Activated CD8-positive, alpha-beta T cell treated with anti-CD3 and anti-CD28 coated beads for 36 hours (primary cell): ENCODE data around the gene GNGT2. TPM values are rescaled to one million over a fixed set of nuclear protein-coding genes. Genes with fewer than 3 reads are reported as not detected.

ENCODE experiments used
- ATAC-seq: fragments of 200-7000 bp; cut with Tn5 transposase; one replicate; pipeline ENCODE4 v1.10.0; 2021; ENCODE audit warnings: mild to moderate bottlenecking, moderate library complexity
- CTCF ChIA-PET: fragments of 350-600 bp; sonication (Branson Sonifier 250); formaldehyde crosslinking; loops from one replicate; lab custom pipeline; 2021; ENCODE audit warnings: antibody characterized with exemption; lab: Charles Lee
- POLR2A ChIA-PET: fragments of 350-600 bp; sonication (Branson Sonifier 250); formaldehyde crosslinking; loops from one replicate; lab custom pipeline; 2021; ENCODE audit warnings: antibody characterized with exemption; lab: Charles Lee
- DNase-seq: peaks from one replicate; pipeline ENCODE4 v3.0.0-alpha.2; 2020
- H3K27ac Mint-ChIP-seq: one replicate; pipeline ENCODE4 v1.8.0; 2021; ENCODE audit warnings: mild to moderate bottlenecking, mixed read lengths
- H3K27me3 Mint-ChIP-seq: one replicate; pipeline ENCODE4 v1.8.0; 2021; ENCODE audit warnings: mixed read lengths
- H3K36me3 Mint-ChIP-seq: one replicate; pipeline ENCODE4 v1.8.0; 2021; ENCODE audit warnings: low read depth, mixed read lengths
- H3K4me1 Mint-ChIP-seq: one replicate; pipeline ENCODE4 v1.8.0; 2021; ENCODE audit warnings: low read depth, mixed read lengths
- H3K4me3 Mint-ChIP-seq: one replicate; pipeline ENCODE4 v1.8.0; 2021; ENCODE audit warnings: mild to moderate bottlenecking, moderate library complexity, mixed read lengths
- H3K9me3 Mint-ChIP-seq: one replicate; pipeline ENCODE4 v1.8.0; 2021; ENCODE audit warnings: mixed read lengths
- CTCF ChIP-seq: fragments of 200-600 bp; IDR thresholded peaks from one replicate; pipeline ENCODE4 v1.8.0; 2022; ENCODE audit warnings: antibody characterized with exemption, mild to moderate bottlenecking
- intact Hi-C: fragments of 100-400 bp; cut with micrococcal nuclease; formaldehyde crosslinking; loops from one replicate; pipeline ENCODE4 v1.10.0; 2022
- total RNA-seq, 2 experiments: library from RNA; stranded (reverse); gene quantifications; one replicate each; pipeline ENCODE4 v1.2.3, GENCODE V29; 2021

GNGT2 gene
- total RNA-seq, 2 experiments from 2014 or later, result 21.7 to 23.9 TPM

- CTCF ChIA-PET, result interaction anchor here (0.7 to 9.1 kb wide), 4 partner anchors 11 to 47 kb away, joined by 3 to 210 read pairs (median 64); no protein-coding TSS in a partner anchor
- H3K4me1 Mint-ChIP-seq, result peaks cover 6% of the 10 kb centered on the region
- ATAC-seq (no peak), DNase-seq (no peak)
- H3K27ac Mint-ChIP-seq, result no peak overlapping the region
- TF ChIP-seq CTCF, result no peak
- no peaks in the 10 kb centered on the region for H3K36me3 Mint-ChIP-seq
- intact Hi-C loops, result no loop called here
- H3K4me3 Mint-ChIP-seq, result peak overlapping the region; percentile 66
- H3K9me3 Mint-ChIP-seq, result no peaks in the 10 kb centered on the region
- POLR2A ChIA-PET, result interaction anchor here (0.7 to 3.0 kb wide), 5 partner anchors 11 to 37 kb away, joined by 3 to 14 read pairs (median 10); partner anchors contain the start of genes ABI3 and GNGT2
- H3K27me3 Mint-ChIP-seq, result peaks cover 19% of the 10 kb centered on the region
Measured at GRCh38 chr17:49229805-49230600, 19.6 kb upstream of the GNGT2 start.

GRCh38 chr17:49229076-49229804 lies 18.9 kb upstream of the GNGT2 start:
- TF ChIP-seq CTCF, result no peak
- no peak for ATAC-seq
- intact Hi-C loops, result no loop called here
- no peaks in the 10 kb centered on the region for H3K36me3 Mint-ChIP-seq
- no peak overlapping the region for H3K27ac Mint-ChIP-seq
- H3K27me3 Mint-ChIP-seq, result peaks cover 21% of the 10 kb centered on the region
- no peak for DNase-seq
- H3K9me3 Mint-ChIP-seq, result no peaks in the 10 kb centered on the region
- ChIA-PET POLR2A (interaction anchor here (0.7 to 3.0 kb wide), 5 partner anchors 10 to 37 kb away, joined by 3 to 14 read pairs (median 10); partner anchors contain the start of genes ABI3 and GNGT2), CTCF (interaction anchor here (1.1 to 9.1 kb wide), 4 partner anchors 10 to 47 kb away, joined by 3 to 210 read pairs (median 68); no protein-coding TSS in a partner anchor)
- H3K4me1 Mint-ChIP-seq, result peaks cover 9% of the 10 kb centered on the region
- peak overlapping the region; percentile 4 for H3K4me3 Mint-ChIP-seq

GRCh38 chr17:49227436-49228261 lies 17.3 kb upstream of the GNGT2 start:
- peak; percentile 92 for TF ChIP-seq CTCF
- Mint-ChIP-seq H3K36me3 (peaks cover 11% of the 10 kb centered on the region), H3K4me1 (peaks cover 25% of the 10 kb centered on the region), H3K4me3 (no peak overlapping the region), H3K27me3 (peaks cover 19% of the 10 kb centered on the region), H3K27ac (no peak overlapping the region), H3K9me3 (no peaks in the 10 kb centered on the region)
- peak; percentile 38 for ATAC-seq
- peak; percentile 90 for DNase-seq
- ChIA-PET CTCF (interaction anchor here (0.5 to 9.1 kb wide), 25 partner anchors 9 to 185 kb away, joined by 3 to 210 read pairs (median 5); no protein-coding TSS in a partner anchor), POLR2A (interaction anchor here (0.7 to 5.0 kb wide), 10 partner anchors 10 to 153 kb away, joined by 3 to 57 read pairs (median 9); partner anchors contain the start of genes ABI3 and GNGT2)
- intact Hi-C loops, result loop anchor here (2.0 kb wide), 1 partner anchor 47 kb away; no protein-coding TSS in a partner anchor

- Mint-ChIP-seq H3K4me1 (peaks cover 32% of the 10 kb centered on the region), H3K27ac (no peak overlapping the region), H3K4me3 (no peak overlapping the region), H3K9me3 (no peaks in the 10 kb centered on the region), H3K27me3 (peaks cover 19% of the 10 kb centered on the region), H3K36me3 (peaks cover 18% of the 10 kb centered on the region)
- intact Hi-C loops, result loop anchor here (2.0 kb wide), 1 partner anchor 46 kb away; no protein-coding TSS in a partner anchor
- CTCF ChIA-PET, result interaction anchor here (0.8 to 9.1 kb wide), 19 partner anchors 9 to 185 kb away, joined by 3 to 210 read pairs (median 5); no protein-coding TSS in a partner anchor
- ATAC-seq (no peak), DNase-seq (no peak)
- TF ChIP-seq CTCF, result no peak
- POLR2A ChIA-PET, result interaction anchor here (1.0 to 5.9 kb wide), 11 partner anchors 9 to 97 kb away, joined by 3 to 57 read pairs (median 16); partner anchors contain the start of genes ABI3 and GNGT2
Measured at GRCh38 chr17:49226771-49227435, 16.5 kb upstream of the GNGT2 start.
